ENCODE data around the gene HYAL3. TPM values are rescaled to one million over a fixed set of nuclear protein-coding genes. Genes with fewer than 3 reads are reported as not detected.

Gene HYAL3
- total RNA-seq, 2 experiments from 2014 or later, result 2.7 to 3.5 TPM

- no TSS peak for BruUV-seq (replicated peaks)
- DNase-seq (ENCODE audit: low spot score), result peak; percentile 49
- Histone ChIP-seq H4K20me1 (ENCODE audit: insufficient read depth, low read length) (no peaks in the 10 kb centered on the region), H3K4me3 (ENCODE audit: low read depth, low read length, poor library complexity, severe bottlenecking) (no peak overlapping the region), H3K9me3 (ENCODE audit: low read length) (no peaks in the 10 kb centered on the region), H2AFZ (ENCODE audit: low read length) (no peak overlapping the region), H3K27ac (ENCODE audit: low read depth, low read length, poor library complexity, severe bottlenecking) (no peak overlapping the region), H3K4me2 (ENCODE audit: low read length) (no peak overlapping the region), H3K79me2 (ENCODE audit: insufficient read depth, low read depth, low read length) (no peaks in the 10 kb centered on the region), H3K9me2 (ENCODE audit: insufficient read depth, low read length) (no peaks in the 10 kb centered on the region), H3K36me3 (ENCODE audit: insufficient read depth, low read length) (peaks cover 67% of the 10 kb centered on the region), H3K4me1 (ENCODE audit: insufficient read depth, low read length, poor library complexity, severe bottlenecking) (peaks cover 4% of the 10 kb centered on the region)
- ChIA-PET POLR2A (no interaction called here), CTCF (ENCODE audit: unreplicated experiment) (interaction anchor here (1.7 kb wide), 1 partner anchor 11 kb away, joined by 8 read pairs; no protein-coding TSS in a partner anchor)
- intact Hi-C loops (cut with micrococcal nuclease; ENCODE audit: unreplicated experiment), result loop anchor here (1.0 kb wide), 1 partner anchor 30 kb away; no protein-coding TSS in a partner anchor
- TF ChIP-seq CTCF (conservative IDR thresholded peaks at IDR 0.05; ENCODE audit: low read length) (peak; percentile 85), EZH2phosphoT487 (IDR thresholded peaks at IDR 0.05; ENCODE audit: borderline replicate concordance, low read depth, low read length) (no peak)
Measured at GRCh38 chr3:50256978-50257890, 42.0 kb downstream of the HYAL3 start.

GRCh38 chr3:50255251-50255615, 44.0 kb downstream of the HYAL3 start:
- no peak overlapping the region for H3K4me3 ChIP-seq (ENCODE audit: low read depth, low read length, poor library complexity, severe bottlenecking)
- ChIA-PET POLR2A (no interaction called here), CTCF (ENCODE audit: unreplicated experiment) (no interaction called here)
- no peaks in the 10 kb centered on the region for H3K9me3 ChIP-seq (ENCODE audit: low read length)
- H2AFZ ChIP-seq (ENCODE audit: low read length), result no peak overlapping the region
- intact Hi-C loops (cut with micrococcal nuclease; ENCODE audit: unreplicated experiment), result no loop called here
- TF ChIP-seq CTCF (conservative IDR thresholded peaks at IDR 0.05; ENCODE audit: low read length) (no peak), EZH2phosphoT487 (IDR thresholded peaks at IDR 0.05; ENCODE audit: borderline replicate concordance, low read depth, low read length) (no peak)
- BruUV-seq (replicated peaks), result no TSS peak
- H4K20me1 ChIP-seq (ENCODE audit: insufficient read depth, low read length), result no peaks in the 10 kb centered on the region
- peaks cover 84% of the 10 kb centered on the region for H3K36me3 ChIP-seq (ENCODE audit: insufficient read depth, low read length)
- H3K79me2 ChIP-seq (ENCODE audit: insufficient read depth, low read depth, low read length), result peaks cover 1% of the 10 kb centered on the region; the same call in 1 of the 2 replicates
- no peak overlapping the region for H3K27ac ChIP-seq (ENCODE audit: low read depth, low read length, poor library complexity, severe bottlenecking)
- no peaks in the 10 kb centered on the region for H3K9me2 ChIP-seq (ENCODE audit: insufficient read depth, low read length)
- H3K4me2 ChIP-seq (ENCODE audit: low read length), result no peak overlapping the region
- no peak for DNase-seq (ENCODE audit: low spot score)
- peaks cover 4% of the 10 kb centered on the region for H3K4me1 ChIP-seq (ENCODE audit: insufficient read depth, low read length, poor library complexity, severe bottlenecking)
